Smooth muscle cell (in vitro differentiated cells): ENCODE measurements around the gene LILRA6. TPM values are rescaled to one million over a fixed set of nuclear protein-coding genes. Genes with fewer than 3 reads are reported as not detected.
A peak's percentile ranks its signal among the peaks of the same experiment; 100 is the strongest.
"Not testable (repeated sequence)": the region's sequence is repeated elsewhere in the genome, so short reads cannot be mapped to it uniquely, and the experiment has no call there.

Source experiments
- DNase-seq: peaks from one replicate; lab custom pipeline; 2025; ENCODE audit not compliant: unreplicated experiment; lab: John Stamatoyannopoulos, UW
- H2AFZ ChIP-seq: fragments of 200-600 bp; sonication (generic); 2 replicates; pipeline ENCODE4 v1.6.0; 2016; ENCODE audit warnings: antibody characterized with exemption, low read depth, mild to moderate bottlenecking
- H3F3A ChIP-seq: fragments of 200-600 bp; sonication (generic); 2 replicates; pipeline ENCODE4 v1.6.0; 2017; ENCODE audit warnings: antibody characterized with exemption, low read depth
- H3K27ac ChIP-seq: fragments of 200-600 bp; sonication (generic); 2 replicates; pipeline ENCODE4 v1.5.1; 2016; ENCODE audit warnings: low read depth, mild to moderate bottlenecking
- H3K27me3 ChIP-seq: fragments of 200-600 bp; sonication (generic); 2 replicates; pipeline ENCODE4 v1.6.1; 2016; ENCODE audit warnings: low read depth, mild to moderate bottlenecking
- H3K36me3 ChIP-seq: fragments of 200-600 bp; sonication (generic); 2 replicates; pipeline ENCODE4 v1.5.1; 2016; ENCODE audit warnings: low read depth
- H3K4me1 ChIP-seq: fragments of 200-600 bp; sonication (generic); 2 replicates; pipeline ENCODE4 v1.5.1; 2016; ENCODE audit warnings: low read depth
- H3K4me2 ChIP-seq: fragments of 200-600 bp; sonication (generic); 2 replicates; pipeline ENCODE4 v1.6.0; 2016; ENCODE audit warnings: mild to moderate bottlenecking
- H3K4me3 ChIP-seq: fragments of 200-600 bp; sonication (generic); 2 replicates; pipeline ENCODE4 v1.5.1; 2016; ENCODE audit warnings: mild to moderate bottlenecking
- H3K79me2 ChIP-seq: fragments of 200-600 bp; sonication (generic); 2 replicates; pipeline ENCODE4 v1.6.0; 2016; ENCODE audit warnings: low read depth, mild to moderate bottlenecking
- H3K9ac ChIP-seq: fragments of 200-600 bp; sonication (generic); 2 replicates; pipeline ENCODE4 v1.6.0; 2016; ENCODE audit warnings: low read depth
- H3K9me3 ChIP-seq: fragments of 200-600 bp; sonication (generic); replicated peaks from 2 replicates; pipeline ENCODE4 v1.5.1; 2016; ENCODE audit warnings: low read depth
- H4K20me1 ChIP-seq: fragments of 200-600 bp; sonication (generic); 2 replicates; pipeline ENCODE4 v1.6.0; 2016; ENCODE audit warnings: low read depth
- WGBS: methylation state at CpG from one replicate; pipeline ENCODE4 v1.1.7; 2016; ENCODE audit warnings: low lambda C conversion rate; 5-methylcytosine and 5-hydroxymethylcytosine counted together
- polyA plus RNA-seq: library from polyadenylated mRNA; unstranded; fragments of >200 nt; fragmentation: Nextera tagmentation; extraction: Ambion mirVana; gene quantifications from 2 replicates; pipeline ENCODE4 v1.2.1, GENCODE V29; 2016
- total RNA-seq: library from RNA; depleted of rRNA; stranded (reverse); fragments of >200 nt; gene quantifications from 2 replicates; pipeline ENCODE4 v1.2.3, GENCODE V29; 2014
- TF ChIP-seq, protein P1 (sequence below): fragments of 200-600 bp; sonication (generic); IDR thresholded peaks from 2 replicates; pipeline ENCODE4 v1.5.1; 2017; ENCODE audit warnings: borderline replicate concordance, mild to moderate bottlenecking, antibody characterized with exemption; ENCODE audit not compliant: insufficient read depth, poor library complexity, severe bottlenecking

LILRA6 gene
- total and polyA plus RNA-seq, 2 experiments from 2014 or later: not detected

DNA sequence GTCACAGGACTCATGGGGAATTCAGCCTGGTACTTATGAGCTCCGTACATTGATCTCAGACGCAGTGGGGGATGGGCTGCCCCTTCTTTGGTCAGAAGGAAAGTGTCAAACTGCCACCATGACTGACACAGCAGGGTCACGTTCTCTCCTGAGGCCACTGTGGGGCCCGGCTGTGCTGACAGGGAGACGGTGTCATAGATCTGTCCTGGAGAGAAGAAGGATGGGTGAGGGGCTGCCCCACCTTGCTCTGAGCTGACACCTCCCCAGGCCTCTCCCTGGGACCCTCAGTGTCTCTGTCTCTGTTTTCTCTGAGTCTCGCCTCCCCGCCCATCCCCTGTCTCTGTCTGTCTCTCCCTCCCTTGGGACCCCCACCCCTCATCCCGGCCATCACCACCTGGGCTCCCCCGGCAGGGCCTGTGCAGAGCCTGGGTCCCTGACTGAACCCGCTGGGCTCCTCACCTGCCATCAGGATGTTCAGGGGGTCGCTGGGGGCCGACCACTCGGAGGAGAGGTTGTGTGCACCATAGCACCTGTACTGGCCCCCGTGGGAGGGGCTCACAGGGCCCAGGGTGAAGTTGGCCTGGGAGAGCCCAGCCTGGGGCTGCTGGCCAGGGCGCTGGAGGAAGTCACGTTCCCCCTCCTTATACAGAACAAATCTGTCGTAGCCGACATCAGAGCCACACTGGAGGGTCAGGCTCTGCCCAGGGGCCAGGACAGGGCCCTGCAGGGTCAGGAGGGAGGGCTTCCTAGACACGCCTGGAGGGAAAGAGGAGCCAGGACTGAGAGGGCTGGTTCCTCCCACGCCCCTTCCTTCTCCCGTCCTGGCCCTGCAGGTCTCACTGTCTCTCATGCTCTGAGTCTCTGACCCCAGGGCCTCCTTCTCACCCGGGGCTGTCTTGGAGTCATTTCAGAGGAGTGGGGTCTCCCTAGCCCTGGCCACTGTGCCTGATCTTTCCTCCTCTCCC is 1.9 kb downstream of the LILRA6 start:
- H3K4me3 ChIP-seq, H3K9ac ChIP-seq, H3K9me3 ChIP-seq, H3K79me2 ChIP-seq, DNase-seq, H4K20me1 ChIP-seq, H3K4me1 ChIP-seq, H3K36me3 ChIP-seq, H3K27ac ChIP-seq, H2AFZ ChIP-seq, H3F3A ChIP-seq, H3K4me2 ChIP-seq: not testable (repeated sequence)
- WGBS: 87% methylated on average over 15 of the region's 22 CpGs
- H3K27me3 ChIP-seq: peaks cover 19% of the 10 kb centered on the region

DNA sequence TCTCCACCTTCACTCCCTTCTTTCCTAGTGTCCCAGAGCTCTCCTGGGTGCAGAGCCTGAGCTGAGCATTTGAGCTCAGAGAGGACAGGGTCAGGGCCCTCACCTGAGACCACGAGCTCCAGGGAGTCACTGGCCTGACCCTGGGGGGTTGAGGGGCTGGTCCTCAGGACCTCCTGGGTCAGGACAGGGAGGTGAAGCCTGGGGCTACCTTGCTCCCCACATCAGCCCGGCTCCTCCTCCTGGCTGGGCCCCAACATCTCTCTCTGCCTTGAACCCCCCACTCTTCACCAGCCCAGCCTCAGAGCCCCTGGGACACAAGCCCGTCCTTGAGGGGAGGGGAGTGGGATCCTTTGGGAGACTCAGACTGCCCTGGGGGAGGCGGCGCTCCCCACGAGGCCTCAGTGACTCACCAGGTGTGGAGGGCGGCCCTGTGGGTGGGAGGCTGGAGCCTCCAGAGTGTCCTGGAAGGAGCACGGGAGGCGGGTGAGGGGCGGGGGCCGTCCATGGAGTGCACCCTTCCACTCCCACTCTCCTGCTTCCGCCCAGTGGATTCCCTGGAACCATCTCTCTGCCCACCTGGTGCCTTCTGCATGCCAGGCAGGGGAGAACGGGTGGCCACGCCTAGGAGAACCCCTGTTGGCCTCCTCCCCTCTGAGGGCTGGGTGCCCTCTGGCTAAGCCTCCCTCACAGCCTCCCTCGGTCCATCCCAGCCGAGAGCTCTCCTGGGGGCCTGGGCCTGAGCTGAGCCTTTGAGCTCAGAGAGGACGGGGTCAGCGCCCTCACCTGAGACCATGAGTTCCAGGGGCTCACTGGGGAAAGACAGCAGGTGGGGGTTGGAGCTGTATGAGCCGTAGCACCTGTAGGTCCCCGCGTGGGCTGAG is 2.9 kb downstream of the LILRA6 start:
- not testable (repeated sequence) for H3K4me2 ChIP-seq, H3K4me3 ChIP-seq, H3K27ac ChIP-seq, H3F3A ChIP-seq, H2AFZ ChIP-seq, H3K9me3 ChIP-seq, H4K20me1 ChIP-seq, H3K36me3 ChIP-seq, DNase-seq, H3K4me1 ChIP-seq, H3K79me2 ChIP-seq, H3K9ac ChIP-seq
- WGBS: 87% methylated on average over 13 of the region's 21 CpGs
- peaks cover 22% of the 10 kb centered on the region for H3K27me3 ChIP-seq

DNA sequence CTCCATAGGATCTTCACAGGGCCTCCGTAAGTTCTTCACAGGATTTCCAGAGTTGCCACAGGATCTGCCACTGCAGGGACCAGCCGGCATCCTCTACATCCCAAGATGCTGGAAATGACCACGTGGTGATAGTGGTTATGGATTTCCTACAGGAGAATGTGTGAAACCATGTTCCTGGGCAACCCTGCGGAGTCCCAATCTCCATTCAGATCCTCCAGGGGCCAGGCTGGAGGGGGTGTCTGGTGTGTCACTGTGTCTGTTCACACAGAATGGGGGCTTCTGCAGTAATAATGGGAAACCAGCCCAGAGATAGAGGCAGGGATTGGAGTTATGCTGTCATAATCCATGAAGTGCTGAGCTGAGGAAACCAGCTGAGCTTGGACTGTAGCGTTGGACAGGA is 8.6 kb downstream of the LILRA6 start:
- DNase-seq: no peak
- TF ChIP-seq, protein P1, sequence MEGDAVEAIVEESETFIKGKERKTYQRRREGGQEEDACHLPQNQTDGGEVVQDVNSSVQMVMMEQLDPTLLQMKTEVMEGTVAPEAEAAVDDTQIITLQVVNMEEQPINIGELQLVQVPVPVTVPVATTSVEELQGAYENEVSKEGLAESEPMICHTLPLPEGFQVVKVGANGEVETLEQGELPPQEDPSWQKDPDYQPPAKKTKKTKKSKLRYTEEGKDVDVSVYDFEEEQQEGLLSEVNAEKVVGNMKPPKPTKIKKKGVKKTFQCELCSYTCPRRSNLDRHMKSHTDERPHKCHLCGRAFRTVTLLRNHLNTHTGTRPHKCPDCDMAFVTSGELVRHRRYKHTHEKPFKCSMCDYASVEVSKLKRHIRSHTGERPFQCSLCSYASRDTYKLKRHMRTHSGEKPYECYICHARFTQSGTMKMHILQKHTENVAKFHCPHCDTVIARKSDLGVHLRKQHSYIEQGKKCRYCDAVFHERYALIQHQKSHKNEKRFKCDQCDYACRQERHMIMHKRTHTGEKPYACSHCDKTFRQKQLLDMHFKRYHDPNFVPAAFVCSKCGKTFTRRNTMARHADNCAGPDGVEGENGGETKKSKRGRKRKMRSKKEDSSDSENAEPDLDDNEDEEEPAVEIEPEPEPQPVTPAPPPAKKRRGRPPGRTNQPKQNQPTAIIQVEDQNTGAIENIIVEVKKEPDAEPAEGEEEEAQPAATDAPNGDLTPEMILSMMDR: no peak
- Histone ChIP-seq H3K79me2 (no peaks in the 10 kb centered on the region), H3K27ac (no peak overlapping the region), H3K36me3 (no peaks in the 10 kb centered on the region), H3K4me3 (no peak overlapping the region), H3K4me2 (no peak overlapping the region), H3K4me1 (no peaks in the 10 kb centered on the region), H3K9me3 (no peaks in the 10 kb centered on the region), H2AFZ (no peak overlapping the region), H3K27me3 (peaks cover 29% of the 10 kb centered on the region), H3K9ac (no peak overlapping the region), H3F3A (no peaks in the 10 kb centered on the region), H4K20me1 (no peaks in the 10 kb centered on the region)
- WGBS: 52% methylated on average over 5 of the region's 5 CpGs

DNA sequence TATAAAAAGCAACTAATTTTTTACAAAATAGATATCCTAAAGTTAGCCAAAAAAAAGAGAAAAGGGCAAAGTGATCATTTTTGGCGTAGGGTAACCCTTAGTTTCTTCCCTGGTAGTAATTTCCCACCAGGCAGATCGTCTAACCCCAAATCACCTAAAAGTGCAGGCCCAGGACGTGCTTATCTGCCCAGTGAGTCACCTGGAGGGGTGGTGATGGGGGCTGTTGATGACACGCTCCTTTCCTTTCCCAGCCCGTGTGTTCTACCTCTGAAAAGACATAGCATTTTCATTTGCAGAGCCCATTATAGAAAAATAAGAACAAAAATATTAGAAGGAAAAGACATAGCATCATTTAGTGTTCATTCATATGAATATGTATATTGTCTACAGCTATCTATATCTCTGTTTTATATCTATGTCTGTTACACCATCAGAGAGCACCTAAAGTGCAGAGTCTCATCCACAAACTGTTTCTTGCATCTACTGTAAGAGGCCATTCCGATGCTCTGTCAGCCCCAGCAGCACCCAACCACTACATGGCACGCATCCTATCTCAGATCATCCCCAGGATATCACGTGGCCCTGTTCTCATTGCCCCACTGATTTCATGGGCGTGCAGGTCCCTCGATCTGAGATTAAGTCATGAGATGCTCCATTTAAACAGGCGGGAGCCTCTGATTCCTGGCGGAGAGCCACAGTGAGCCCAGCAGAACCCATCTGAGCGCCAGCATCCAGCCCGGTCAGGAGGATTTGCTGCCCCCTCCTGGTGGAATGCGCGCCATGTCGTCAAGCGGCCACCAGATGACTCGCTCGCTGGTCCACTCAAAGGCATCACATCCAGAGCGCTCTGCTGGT is 11.3 kb downstream of the LILRA6 start:
- no peaks in the 10 kb centered on the region for H3K4me1 ChIP-seq
- peak; percentile 78 for DNase-seq
- no peak overlapping the region for H3K27ac ChIP-seq
- no peaks in the 10 kb centered on the region for H4K20me1 ChIP-seq
- H3K4me3 ChIP-seq: no peak overlapping the region
- peaks cover 13% of the 10 kb centered on the region for H3K27me3 ChIP-seq
- TF ChIP-seq, protein P1: peak; percentile 90
- WGBS: 24% methylated on average over 21 of the region's 21 CpGs
- no peaks in the 10 kb centered on the region for H3K36me3 ChIP-seq
- H3K9me3 ChIP-seq: no peaks in the 10 kb centered on the region
- no peaks in the 10 kb centered on the region for H3K79me2 ChIP-seq
- no peak overlapping the region for H2AFZ ChIP-seq
- H3F3A ChIP-seq: no peaks in the 10 kb centered on the region
- H3K9ac ChIP-seq: no peak overlapping the region
- H3K4me2 ChIP-seq: no peak overlapping the region
